Hematopoietic multipotent progenitor cell treated with erythropoietin and hydrocortisone succinate and interleukin-3 and kit ligand, for 4 days (in vitro differentiated cells): ENCODE measurements around the gene RNF152.

Source experiments
- DNase-seq: peaks from one replicate; pipeline ENCODE4 v3.0.0-alpha.2; 2015

The RNF152 gene, protein sequence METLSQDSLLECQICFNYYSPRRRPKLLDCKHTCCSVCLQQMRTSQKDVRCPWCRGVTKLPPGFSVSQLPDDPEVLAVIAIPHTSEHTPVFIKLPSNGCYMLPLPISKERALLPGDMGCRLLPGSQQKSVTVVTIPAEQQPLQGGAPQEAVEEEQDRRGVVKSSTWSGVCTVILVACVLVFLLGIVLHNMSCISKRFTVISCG

DNA sequence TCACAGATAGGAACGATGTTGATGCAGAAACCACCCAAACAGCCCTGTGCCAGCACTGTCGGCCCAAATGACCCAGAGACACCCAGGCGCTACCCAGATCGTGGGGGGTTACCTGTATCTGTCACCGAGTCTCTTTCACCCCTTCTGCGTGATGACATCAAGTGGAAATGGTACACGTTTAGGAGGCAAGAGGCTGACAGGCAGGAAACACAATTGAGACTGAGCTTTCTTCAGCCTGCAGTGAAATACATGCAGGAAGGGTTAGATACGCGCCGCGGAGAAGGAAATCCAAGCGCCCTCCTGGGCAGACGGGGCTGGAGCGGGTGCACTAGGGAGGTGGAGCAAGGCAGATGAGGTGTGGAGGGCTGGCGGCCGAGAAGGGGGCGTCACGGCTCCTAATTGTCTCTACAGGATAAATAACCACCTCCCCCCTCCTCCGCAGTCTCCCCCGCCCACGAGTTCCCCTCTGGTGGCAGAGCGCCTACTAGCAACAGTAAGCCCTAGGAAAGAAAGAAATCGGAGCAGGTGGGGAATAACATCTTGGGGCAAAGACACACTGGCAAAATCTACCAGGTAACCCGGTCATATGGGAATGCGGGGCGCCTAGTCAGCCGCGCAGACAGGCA, at the start of gene RNF152:
Gene RNF152, minus strand, starts transcription at position 325 of the 626 bp plus-strand sequence. CDS start 76,544 bp downstream, outside the sequence.
- peak; percentile 13 for DNase-seq

DNA sequence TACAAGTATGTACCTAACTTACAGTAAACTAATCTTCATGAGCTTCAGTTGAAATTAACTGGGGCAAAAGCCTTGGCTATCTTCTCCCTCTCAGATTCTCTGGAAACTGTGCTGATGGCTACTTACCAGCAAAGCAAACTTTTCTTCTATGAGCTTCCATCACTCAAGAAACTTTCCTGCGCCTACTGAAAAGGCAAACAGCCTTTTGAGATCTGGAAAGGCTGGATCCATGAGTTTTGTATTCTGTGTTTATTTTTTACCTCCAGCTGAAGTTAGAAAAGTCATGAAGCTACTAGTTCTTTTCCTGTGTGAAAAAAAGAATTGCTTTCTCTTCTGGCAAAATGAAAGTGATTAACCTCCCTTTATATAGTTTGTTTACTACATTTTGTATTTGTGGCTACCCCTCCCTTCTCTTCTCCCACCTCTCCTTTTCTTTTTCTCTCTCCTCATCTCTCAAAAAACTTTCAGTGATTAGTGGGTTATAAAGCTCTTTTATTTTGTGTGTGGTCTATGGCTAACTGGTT, 49.2 kb upstream of the RNF152 start:
- no peak for DNase-seq

DNA sequence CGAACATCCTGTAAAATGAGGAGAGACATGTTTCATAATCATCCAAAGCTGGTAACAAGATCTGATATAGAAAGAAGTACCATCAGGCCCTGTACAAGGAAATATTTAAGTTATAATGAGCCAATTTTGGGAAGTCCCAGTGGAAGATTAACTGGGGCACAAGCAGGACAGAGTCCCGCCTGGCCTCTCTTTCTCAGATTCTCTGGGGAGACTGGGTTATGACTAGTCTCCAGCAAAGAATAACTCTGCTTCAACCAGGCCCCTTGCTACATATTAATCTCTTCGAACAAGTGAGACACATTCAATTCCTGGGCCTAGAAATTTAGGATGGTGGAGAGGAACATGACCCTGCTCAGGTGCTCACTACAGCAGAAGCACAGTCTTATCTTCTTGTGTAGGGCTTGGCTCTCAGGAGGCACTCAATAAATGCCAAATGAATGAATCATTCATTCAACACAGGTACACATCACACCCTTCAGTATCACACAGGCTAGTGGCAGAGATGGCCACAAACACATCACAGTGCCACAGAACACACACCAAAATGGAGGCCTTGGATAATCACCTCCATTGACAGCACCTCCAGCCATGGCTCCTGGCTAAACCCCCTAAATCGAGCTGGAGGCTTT, 46.4 kb upstream of the RNF152 start:
- no peak for DNase-seq

DNA sequence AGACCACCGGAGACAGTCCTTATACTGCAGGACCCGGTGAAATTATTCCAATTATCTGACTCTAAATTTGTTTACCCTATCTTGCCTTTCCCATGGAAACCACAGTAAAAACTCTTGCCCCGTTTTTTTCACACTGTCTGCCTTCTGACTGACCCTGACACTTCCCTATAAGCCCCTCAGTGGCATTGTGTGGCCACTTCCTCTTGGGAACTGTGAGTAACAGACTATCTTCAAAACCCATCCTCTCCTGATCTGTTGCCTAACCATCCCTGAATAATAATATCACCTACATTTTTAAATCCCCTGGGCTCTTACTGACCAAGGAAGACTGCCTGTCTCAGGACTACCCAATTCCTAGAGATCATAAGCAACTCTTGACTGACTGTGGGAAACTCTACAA, 42.6 kb upstream of the RNF152 start:
- peak; percentile 31 for DNase-seq

DNA sequence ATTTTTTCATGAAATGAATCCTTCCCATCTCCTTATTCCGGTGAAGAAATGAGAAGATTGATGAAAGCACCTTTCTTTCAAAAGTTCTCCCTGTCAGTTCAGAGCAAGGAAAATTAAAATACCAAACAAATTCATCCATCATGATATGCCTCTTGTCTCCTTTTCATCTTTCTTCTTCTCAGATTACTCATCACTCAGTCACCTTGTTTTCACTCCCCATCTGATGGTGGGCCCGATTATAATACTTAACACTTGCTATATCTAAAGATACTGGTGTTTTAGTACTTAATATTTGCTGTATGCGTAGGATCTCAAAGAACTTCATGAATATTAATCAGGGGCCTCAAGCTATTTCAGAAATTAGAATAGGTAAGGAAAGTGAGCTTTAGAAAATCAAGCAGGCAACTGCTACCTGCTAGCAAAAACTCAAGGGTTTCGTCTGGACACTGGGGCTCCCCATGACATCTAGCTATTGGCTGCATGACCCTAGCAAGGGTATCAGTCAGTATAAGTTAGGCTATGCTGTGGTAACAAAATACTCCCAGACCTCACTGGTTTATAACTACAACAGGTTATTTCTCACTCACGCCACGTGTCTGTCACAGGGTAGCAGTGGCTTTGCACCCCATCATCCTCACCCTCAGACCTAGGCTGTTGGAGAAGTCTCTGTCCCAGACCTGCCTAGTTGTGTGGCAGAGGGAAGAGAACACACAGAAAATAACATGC, 39.0 kb upstream of the RNF152 start:
- DNase-seq = no peak

DNA sequence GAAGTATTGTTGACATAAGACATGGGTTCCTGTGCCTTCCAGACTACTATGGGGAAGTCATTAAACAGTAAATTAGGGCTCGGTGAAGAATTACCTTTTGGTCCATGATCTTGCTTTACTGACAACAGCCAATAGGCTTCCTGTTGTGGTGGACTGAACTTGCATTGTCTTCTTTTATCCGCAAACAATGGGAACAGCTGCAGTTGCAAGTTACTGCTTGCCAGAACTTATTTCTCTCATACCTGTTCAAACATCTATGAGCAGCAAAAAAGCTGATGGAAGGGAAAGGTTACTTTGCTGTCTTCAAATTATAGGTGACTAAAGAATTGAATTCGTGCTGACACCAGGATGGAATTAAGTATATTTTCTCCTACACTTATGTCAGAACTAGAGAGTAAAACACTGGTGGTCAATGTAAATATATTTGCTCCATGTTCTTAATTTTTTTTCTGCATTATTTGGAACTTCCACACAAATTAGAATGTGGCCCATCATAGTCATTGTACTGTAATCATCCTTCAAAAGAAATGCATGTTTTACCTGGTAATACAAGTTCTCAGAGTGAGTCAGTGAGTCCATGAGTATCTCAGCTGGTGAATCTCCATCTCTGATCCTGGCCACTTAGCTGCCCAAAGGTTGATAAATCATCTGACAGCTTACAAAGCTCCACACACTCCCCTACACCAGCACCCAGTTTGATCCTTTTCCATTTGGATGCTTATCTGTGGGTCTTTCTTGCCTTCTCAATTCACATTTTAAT, 37.3 kb upstream of the RNF152 start:
- no peak for DNase-seq

DNA sequence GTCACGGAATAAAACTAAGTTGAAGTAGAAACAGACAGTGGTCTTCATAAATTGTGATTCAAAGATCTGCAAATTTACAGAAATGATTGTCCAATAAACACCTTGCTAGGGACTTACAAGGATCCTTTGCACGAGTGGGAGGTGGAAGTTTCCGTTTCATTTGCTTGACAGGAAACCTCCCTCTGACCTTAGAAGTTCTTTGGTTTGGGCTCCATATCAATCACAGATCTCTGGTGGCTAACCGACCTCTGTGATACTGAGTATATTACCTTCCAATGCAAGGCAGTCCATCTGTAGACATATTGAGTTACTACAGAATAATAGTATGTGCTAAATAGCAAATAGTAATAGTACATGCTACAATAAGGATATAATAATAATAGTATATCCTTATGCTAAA, 33.7 kb upstream of the RNF152 start:
- DNase-seq = peak; percentile 15

DNA sequence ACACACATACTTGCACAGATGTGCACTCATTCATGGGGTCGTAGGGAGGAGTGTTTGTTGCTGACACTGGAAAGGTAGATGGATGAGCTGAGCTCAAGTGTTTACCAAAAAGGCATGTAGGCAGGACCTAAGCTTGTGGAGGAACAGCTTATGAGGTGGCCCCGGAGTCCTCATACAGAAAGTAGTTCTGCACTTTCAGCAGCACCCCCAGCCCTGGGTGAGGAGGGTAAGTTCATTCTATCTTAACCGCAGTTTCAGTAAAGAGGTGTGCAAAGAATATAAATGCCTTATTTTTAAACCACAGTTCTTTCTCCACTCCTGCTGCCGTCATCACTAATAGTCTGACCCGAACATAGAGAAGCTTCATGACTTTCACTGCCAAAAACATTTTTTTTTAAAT, 31.7 kb upstream of the RNF152 start:
- no peak for DNase-seq

DNA sequence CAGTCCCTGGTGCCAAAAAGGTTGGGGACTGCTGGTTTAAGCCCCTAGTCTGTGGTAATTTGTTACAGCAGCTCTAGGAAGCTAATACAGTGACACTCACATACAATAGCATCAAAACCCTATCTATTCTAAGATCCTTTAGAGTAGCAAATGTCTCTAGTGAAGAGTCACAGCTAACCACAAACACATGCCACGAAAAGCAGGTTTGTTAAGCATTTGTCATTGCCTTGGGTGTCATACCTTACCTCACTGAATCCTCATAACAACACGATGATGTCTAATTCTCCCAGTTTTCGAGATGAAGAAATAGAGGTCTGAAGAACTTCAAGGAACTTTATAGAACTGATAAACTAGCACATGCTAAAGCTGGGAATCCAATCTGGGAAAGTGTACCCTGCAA, 29.6 kb upstream of the RNF152 start:
- no peak for DNase-seq

DNA sequence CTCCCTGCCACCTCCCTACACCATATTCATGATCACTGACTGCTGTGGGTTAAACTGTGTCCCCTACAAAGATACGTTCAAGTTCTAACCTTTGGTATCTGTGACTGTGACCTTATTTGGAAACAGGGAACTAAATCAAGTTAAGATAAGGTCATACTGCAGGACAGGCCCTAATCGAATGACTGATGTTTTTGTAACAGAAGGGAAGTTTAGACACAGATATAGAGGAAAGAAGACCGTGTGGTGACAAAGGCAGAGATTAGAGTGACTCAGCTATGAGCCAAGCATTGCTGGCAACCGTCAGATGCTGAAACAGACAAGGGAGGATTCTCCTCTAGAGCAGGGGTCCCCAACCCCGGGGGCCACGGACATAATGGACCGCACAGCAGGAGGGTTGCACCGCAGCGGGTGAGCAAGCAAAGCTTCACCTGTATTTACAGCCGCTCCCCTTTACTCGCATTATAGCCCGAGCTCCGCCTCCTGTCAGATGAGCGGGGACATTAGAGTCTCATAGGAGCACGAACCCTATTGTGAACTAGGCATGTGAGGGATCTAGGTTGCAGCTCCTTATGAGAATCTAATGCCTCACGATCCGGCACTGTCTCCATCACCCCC, 28.9 kb upstream of the RNF152 start:
- peak; percentile 64 for DNase-seq

DNA sequence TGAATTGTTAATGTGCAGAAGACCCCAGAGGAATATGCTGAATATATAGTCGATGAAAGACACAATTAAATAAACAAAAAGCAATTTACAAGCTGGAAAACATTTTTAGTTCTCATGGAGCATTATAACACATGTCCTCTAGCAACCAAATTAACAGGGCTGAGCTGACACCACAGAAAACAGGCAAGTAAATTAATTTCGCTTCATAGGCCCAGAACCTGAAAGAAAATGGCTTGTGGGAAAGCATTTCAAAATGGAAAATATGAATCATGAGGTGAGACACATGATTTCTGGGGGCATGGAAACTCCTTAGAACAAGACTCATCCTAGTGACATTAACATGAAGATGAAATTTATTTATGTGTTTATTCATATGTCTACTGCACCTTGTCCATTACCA, 25.0 kb upstream of the RNF152 start:
- no peak for DNase-seq

DNA sequence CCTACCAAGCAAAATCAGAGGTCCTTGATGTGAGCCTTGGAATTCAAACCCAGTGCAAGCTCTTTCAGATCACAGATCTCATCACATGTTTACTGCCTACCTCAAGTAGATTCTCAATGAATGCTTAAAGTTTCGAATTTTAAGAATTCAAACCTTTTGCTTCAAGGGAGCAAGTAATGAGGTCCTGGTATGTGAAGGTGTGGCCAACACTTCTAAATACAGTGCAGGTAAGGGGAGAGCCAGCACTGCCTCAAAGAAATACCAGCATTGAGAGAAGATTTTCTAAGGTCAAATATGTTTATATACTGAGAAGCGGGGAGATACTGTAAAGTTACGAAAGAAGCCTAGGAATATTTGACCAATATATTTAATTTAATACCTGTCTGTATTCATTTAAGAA, 19.7 kb upstream of the RNF152 start:
- DNase-seq = no peak

DNA sequence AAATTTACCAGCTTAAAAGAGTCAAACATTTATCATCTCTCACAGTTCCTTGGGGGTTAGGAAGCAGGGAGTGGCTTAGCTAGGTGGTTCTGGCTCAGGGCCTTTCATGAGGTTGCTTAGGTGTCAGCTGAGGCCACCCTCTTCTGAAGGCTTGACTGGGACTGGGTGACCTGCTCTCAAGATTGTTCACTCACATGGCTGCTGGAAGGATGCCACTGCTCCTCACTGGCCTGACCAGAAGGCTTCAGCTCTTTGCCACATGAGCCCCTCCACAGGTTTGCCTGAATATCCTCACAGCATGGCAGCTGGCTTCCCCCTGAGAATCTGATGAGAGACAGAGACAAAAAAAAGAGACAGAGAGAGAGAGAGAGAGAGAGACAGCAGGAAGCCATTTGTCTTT, 17.3 kb upstream of the RNF152 start:
- DNase-seq = no peak

DNA sequence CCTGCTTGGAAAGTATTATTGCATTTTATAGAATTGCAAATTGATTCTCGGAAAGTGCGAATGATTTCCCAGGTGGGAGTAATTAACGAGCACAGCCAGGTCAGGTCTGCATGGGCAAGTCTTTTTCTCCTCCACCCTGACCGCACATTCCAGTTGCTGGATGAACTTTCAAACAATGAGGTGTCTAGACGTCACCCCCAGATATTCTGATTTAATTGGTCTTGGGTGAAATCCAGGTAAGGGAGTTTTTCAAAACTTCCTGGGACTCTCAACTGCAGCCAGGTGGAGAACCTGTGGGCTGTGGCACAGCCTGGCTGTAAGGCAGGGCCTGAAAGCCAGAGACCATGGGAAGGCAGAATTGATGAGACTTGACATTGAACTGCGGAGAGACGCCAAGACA, 15.9 kb upstream of the RNF152 start:
- no peak for DNase-seq

DNA sequence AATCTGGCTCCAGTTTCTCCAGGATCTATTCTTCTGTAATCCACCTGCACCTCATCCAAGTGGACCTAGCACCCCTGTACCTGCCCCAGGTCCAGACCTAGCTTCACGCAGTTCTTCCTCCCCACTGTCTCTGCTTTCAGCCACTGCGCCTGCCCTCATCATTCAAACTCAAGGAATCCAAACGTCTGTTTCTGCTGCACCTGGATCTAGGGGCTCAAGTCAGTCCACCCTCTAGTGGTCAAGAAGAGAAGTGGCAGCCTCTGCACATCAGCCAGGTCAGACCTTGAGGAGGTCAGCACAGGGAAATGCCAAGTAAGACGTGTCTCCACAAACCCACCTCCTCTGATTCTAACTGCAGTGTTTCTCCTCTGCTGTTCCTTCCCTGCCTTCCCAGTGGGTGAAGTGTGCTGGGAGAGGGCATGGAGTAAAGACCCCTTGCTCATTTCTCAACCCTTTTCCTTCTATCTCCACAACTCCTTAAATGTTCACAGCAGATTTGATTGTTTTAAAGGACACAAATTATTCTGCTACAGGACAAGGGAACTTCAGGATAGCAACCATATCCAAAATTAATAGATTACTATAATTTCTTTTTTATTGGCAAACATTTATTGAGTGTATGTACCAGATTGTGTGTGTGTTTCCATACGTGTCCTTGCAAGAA, 8.6 kb upstream of the RNF152 start:
- peak; percentile 76 for DNase-seq

DNA sequence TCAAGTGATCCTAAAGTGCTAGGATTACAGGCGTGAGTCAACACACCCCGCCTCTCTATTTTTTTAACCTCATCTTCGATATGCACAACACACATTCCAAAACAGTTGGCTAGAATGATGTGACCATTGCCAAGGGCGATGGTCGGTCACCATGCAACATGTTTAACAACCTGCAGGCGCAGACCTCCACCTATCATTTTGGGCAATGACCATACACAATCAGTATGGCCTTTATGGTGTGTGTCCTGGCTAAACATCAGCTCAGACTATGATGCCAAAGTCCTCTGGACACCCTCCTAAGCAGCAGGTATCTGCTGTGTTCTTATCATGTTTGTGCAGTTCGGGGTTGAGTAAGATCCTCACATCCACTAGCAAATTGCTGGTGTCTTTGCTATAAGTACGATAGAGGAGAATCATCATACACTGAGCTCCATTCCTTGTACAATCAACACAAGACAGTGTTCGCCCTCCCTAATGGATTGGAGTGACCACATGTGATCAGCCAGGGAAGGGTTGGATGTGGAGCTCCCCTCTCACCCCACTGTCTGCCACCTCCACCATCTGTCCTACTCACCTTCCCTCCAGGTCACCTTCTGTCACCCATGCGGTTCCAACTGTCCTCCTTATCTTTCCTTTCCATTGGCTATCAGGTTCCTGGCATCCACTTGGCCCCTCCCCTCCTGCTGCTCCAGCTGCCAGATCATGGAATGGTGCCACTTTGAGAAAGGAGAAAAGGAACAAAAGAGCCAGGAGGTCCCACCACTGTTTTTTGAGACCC, 7.9 kb upstream of the RNF152 start:
- no peak for DNase-seq

DNA sequence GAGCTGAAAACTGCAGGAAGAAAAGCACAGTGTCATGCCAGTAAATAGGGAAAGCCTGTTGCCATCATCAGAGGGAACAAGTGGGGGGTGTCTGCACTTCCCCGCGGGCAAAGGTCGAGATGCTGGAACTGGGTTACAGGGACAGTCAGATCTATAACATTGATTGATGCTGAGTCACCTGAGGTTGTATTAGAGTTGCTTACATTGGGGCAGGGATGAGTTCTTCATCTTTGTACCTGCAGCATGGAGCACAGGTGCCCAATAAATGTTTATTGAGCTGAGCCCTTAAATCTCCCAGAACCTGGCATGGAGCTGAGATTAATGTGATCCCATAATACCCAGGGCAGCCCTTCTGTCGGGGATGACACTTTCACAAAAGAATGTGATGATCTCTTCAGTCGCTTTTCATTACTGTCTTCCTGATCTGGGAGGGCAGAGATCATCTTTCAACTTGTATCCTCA, 5.9 kb upstream of the RNF152 start:
- DNase-seq = no peak

DNA sequence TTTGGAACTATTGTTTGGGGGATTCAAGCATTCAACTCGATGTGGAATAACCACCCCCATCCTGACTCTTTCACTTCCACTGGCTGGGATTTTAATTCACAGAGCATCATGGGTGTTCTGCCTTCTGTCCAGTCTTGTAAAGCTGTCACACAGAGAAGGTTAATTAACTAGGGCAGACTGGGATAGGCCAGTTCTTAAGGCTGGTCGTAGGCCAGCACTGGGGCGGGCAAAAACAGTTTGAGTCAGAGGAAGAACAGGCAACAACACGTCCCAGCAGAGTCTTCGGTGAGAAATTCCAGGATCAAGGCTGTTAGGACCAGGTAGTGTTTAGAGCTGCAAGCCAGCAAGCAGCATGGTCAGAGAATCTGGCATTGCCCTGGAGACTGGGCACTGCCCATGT, 4.0 kb upstream of the RNF152 start:
- no peak for DNase-seq

DNA sequence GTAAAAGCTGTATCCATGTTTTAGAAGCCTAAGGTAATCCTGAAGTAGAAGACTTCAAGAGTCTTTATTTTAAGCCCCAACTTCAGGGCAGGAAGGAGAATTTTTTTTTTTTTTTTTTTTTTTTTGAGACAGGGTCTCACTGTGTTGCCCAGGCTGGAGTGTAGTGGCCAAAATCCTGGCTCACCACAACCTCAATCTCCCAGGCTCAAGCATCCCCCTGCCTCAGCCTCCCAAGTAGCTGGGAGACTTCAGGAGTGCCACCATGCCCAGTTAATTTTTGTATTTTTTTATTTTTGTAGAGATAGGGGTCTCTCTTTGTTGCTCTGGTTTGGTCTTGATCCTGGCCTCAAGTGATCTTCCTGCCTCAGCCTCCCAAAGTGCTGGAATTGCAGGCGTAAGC, 3.3 kb upstream of the RNF152 start:
- DNase-seq = no peak

DNA sequence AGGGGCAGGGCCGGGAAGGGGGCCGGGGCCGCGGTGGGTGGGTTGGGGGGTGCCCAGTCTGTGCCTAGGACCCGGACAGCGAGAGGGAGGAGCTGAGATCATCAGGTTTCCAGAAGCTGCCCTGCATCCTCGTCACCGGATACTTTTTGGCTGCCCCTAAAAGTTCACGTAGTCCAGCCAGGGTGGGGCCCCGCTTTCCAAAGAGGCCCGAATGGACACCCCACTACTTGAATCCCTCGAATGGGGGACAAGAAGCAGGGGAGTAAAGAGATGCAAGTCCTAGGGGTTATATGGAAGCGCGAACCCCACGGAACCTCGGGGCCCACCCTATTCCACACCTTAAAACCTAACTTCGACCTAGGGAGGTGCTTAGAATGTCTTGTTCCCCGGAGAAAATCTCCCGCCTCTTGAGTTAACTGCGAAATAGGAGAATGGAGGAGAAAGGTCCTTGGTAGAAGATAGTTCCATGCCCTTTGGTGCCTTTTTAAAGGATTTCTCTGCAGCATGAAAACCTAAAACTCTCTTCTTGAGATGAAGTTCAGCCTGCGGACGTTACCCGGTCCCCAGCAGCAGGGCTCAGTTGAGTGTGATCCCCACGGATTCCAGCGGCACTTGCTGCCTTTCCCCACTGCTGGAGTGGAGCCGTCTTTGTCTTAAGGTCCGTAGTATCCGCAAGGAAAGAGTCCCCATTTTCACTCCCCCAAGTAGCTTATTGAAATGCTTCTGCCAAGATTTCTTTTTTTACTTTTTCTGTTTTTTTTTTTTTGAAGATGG, 2.1 kb upstream of the RNF152 start:
- DNase-seq = peak; percentile 4
